Measurements from ENCODE around the gene PIP5KL1. TPM values are rescaled to one million over a fixed set of nuclear protein-coding genes. Genes with fewer than 3 reads are reported as not detected.

The PIP5KL1 gene
- total and polyA plus RNA-seq, 4 donors, result 2.0 to 9.0 (median 4.9) TPM

- H3K4me1 ChIP-seq (ENCODE audit: control insufficient read depth in 5 of 5, insufficient read depth in 5 of 5, low read length in 5 of 5), result peaks cover 0 to 42% (median 40%) of the 10 kb centered on the region in 5 donors
- H3K36me3 ChIP-seq (ENCODE audit: control insufficient read depth in 4 of 4, insufficient read depth in 4 of 4, low read length in 4 of 4), result peaks cover 2 to 31% (median 4%) of the 10 kb centered on the region in 4 donors
- 89 to 93% methylated on average over 35 of the region's 35 CpGs for WGBS, 2 donors
- H3K9ac ChIP-seq (ENCODE audit: insufficient read depth in 1 of 2, low read length in 2 of 2), result no peak overlapping the region
- H3K27ac ChIP-seq (ENCODE audit: low read depth in 1 of 2, low read length in 1 of 2), result peak overlapping the region in 1 of 2 donors; percentile 32
- no peaks in the 10 kb centered on the region for H3K27me3 ChIP-seq (ENCODE audit: control insufficient read depth in 3 of 3, insufficient read depth in 3 of 3, low read length in 2 of 3)
- no peaks in the 10 kb centered on the region for H3K9me3 ChIP-seq (ENCODE audit: control insufficient read depth in 4 of 4, insufficient read depth in 3 of 4, low read length in 3 of 4)
- no peak for DNase-seq
- TF ChIP-seq CTCF (IDR thresholded peaks at IDR 0.05; ENCODE audit: control extremely low read depth, extremely low read depth), result no peak
- no peak for ATAC-seq (ENCODE audit: insufficient read depth, low FRiP score)
- no peak overlapping the region for H3K4me3 ChIP-seq
Observed at GRCh38 chr9:127907867-127908659, 22.5 kb downstream of the PIP5KL1 start.

DNA sequence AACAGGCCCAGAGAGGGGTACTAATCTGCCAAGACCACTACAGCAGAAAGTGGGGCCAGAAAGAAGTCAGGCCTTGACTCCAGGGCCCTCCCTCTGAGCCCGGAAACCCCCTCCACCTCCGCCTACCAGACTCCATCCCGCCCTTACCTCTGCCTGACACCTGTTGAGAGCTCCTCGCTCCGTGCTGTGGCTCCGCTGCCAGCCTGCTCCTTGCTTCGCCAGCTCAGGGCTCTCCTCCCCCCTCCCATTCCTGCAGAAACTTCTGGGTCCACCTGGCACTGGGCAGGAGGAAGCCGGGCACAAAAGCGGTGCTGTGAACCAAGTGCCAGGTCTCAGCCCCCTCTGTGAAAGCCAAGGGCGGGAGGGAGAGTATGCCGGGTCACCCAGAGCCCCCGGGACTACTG lies 24.8 kb downstream of the PIP5KL1 start:
- ATAC-seq (ENCODE audit: insufficient read depth, low FRiP score) (no peak), DNase-seq (no peak)
- Histone ChIP-seq H3K36me3 (ENCODE audit: control insufficient read depth in 4 of 4, insufficient read depth in 4 of 4, low read length in 4 of 4) (peaks cover 0 to 19% (median 2%) of the 10 kb centered on the region in 4 donors), H3K27ac (ENCODE audit: low read depth in 1 of 2, low read length in 1 of 2) (peak overlapping the region in 1 of 2 donors; percentile 95), H3K4me1 (ENCODE audit: control insufficient read depth in 5 of 5, insufficient read depth in 5 of 5, low read length in 5 of 5) (peaks cover 0 to 42% (median 32%) of the 10 kb centered on the region in 5 donors), H3K9ac (ENCODE audit: insufficient read depth in 1 of 2, low read length in 2 of 2) (no peak overlapping the region), H3K27me3 (ENCODE audit: control insufficient read depth in 3 of 3, insufficient read depth in 3 of 3, low read length in 2 of 3) (no peaks in the 10 kb centered on the region), H3K4me3 (no peak overlapping the region), H3K9me3 (ENCODE audit: control insufficient read depth in 4 of 4, insufficient read depth in 3 of 4, low read length in 3 of 4) (no peaks in the 10 kb centered on the region)
- TF ChIP-seq CTCF (IDR thresholded peaks at IDR 0.05; ENCODE audit: control extremely low read depth, extremely low read depth), result no peak
- 48 to 72% methylated on average over 12 of the region's 12 CpGs for WGBS, 2 donors

DNA sequence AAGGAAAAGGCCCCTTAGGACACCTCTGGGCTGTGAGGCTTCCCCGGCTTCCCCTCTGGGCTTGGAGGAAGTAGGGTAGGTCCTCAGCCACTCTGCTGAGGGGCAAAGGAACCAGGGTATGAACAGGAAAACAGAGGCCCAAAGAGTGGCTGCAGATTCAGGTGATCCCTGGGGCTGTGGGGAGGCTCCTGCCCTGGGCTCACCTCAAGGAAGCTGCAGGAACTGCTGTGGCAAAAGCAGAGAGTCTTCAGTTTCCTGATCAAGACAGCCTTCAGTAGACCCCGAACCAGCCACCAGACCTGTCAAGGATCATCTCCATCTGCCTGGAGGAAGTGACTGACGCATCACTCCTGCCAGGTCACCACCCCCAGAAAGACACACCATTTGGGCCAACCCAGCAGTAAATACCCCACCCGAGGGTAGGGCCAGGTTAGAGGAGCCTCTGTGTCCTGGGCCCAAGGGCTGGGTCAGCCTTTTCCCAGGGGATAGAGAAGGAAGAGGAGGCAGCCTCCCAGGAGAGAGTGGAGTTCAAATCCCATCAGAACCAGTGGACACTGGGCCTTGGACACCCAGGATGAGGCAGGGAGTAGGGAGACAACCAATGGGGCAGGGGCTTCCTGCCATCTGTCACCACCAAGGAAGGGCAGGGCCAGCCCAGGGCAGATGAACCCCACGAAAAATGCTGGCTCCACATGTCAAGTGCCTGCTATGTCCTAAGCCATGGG lies 25.4 kb downstream of the PIP5KL1 start:
- no peak for ATAC-seq (ENCODE audit: insufficient read depth, low FRiP score)
- WGBS, 2 donors, result 20 to 25% methylated on average over 5 of the region's 5 CpGs
- H3K27me3 ChIP-seq (ENCODE audit: control insufficient read depth in 3 of 3, insufficient read depth in 3 of 3, low read length in 2 of 3), result no peaks in the 10 kb centered on the region
- peak overlapping the region in 1 of 2 donors; percentile 71 for H3K9ac ChIP-seq (ENCODE audit: insufficient read depth in 1 of 2, low read length in 2 of 2)
- no peak overlapping the region for H3K4me3 ChIP-seq
- H3K36me3 ChIP-seq (ENCODE audit: control insufficient read depth in 4 of 4, insufficient read depth in 4 of 4, low read length in 4 of 4), result peaks cover 0 to 16% (median 2%) of the 10 kb centered on the region in 4 donors
- no peaks in the 10 kb centered on the region for H3K9me3 ChIP-seq (ENCODE audit: control insufficient read depth in 4 of 4, insufficient read depth in 3 of 4, low read length in 3 of 4)
- no peak for DNase-seq
- no peak for TF ChIP-seq CTCF (IDR thresholded peaks at IDR 0.05; ENCODE audit: control extremely low read depth, extremely low read depth)
- H3K4me1 ChIP-seq (ENCODE audit: control insufficient read depth in 5 of 5, insufficient read depth in 5 of 5, low read length in 5 of 5), result peaks cover 0 to 42% (median 32%) of the 10 kb centered on the region in 5 donors
- peak overlapping the region in 1 of 2 donors; percentile 95 for H3K27ac ChIP-seq (ENCODE audit: low read depth in 1 of 2, low read length in 1 of 2)
